Fibroblast of mammary gland (primary cell): ENCODE data around the gene GPR146.

Experiments
- DNase-seq: peaks from one replicate; pipeline ENCODE4 v3.0.0-alpha.2; 2010; ENCODE audit warnings: low read depth
- H3K4me3 ChIP-seq: 2 replicates; pipeline ENCODE4 v1.5.1; 2011; ENCODE audit warnings: low read depth, mild to moderate bottlenecking, low read length, moderate library complexity; ENCODE audit not compliant: control insufficient read depth
- CTCF ChIP-seq: conservative IDR thresholded peaks from 2 replicates; pipeline ENCODE4 v1.5.1; 2011; ENCODE audit warnings: low read depth, low read length, inconsistent platforms; ENCODE audit not compliant: control insufficient read depth, insufficient read depth

The GPR146 gene

GRCh38 chr7:1062296-1063294 is 18.2 kb downstream of the GPR146 start:
- no peak for TF ChIP-seq CTCF
- H3K4me3 ChIP-seq = no peak overlapping the region
- DNase-seq = no peak

DNA sequence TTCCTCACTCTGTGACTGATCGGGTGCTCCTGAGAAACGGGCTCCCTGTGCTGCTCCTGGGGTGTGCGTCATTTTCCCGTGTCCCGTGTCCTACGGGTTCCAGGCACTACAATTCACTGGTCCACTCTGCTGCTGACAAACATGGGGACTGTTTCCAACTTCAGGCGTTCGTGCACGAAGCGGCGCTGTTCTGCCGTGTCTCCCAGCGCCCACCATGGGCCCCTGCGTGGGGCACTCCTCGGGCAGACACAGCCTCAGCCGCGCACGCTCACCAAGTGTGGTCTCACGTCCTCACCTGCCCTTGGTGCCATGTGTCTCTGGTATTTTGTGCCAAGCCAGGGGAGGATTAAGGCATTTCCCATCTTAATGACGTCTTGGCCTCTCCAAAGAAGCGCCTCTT is 19.0 kb downstream of the GPR146 start:
- no peak overlapping the region for H3K4me3 ChIP-seq
- no peak for DNase-seq
- TF ChIP-seq CTCF = no peak

DNA sequence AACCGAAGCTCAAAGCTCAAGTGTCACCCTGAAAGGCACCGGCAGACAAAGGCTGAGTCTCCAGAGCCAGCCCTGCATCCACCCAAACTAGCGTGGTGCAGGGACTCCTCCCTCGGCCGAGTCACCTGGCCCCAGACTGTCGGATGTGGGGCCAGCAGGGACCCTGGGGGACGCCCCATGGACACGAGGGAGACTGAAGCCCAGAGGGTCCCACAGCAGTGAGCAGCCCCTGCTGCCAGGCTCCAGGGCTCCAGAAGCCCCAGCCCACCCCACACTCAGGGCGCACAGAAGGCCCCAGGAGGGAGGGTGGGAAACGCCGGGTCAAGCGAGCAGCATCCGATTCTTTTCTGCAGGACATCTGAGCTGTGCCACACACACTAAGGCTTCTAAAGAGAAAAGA is 20.2 kb downstream of the GPR146 start:
- no peak for DNase-seq
- no peak for TF ChIP-seq CTCF
- H3K4me3 ChIP-seq = no peak overlapping the region

- TF ChIP-seq CTCF = no peak
- no peak for DNase-seq
- no peak overlapping the region for H3K4me3 ChIP-seq
Measured at GRCh38 chr7:1065263-1065584, 20.9 kb downstream of the GPR146 start.

- TF ChIP-seq CTCF = peak; percentile 69
- DNase-seq = peak; percentile 61
- H3K4me3 ChIP-seq = no peak overlapping the region
Measured at GRCh38 chr7:1065585-1066241, 21.4 kb downstream of the GPR146 start.

DNA sequence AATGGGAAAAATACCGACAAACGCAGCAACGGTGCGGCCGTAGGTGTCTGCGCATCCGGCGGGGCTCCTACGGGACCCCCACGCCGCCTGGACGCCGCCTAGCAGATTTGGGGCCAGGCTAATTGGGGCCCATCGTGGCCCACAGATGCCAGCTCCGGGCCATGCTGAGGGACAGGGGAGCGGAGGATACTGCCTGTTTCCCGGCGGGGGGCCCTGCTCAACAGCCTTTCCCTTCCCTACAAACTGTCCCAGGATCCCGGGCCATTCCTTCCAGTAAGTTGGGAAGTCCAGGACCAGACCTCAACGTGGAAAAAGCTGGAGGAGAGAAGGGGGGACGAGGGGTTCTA is 21.9 kb downstream of the GPR146 start:
- no peak for TF ChIP-seq CTCF
- no peak overlapping the region for H3K4me3 ChIP-seq
- no peak for DNase-seq
